OCI-LY7 (cell line): ENCODE results near the gene CISD3. TPM values are rescaled to one million over a fixed set of nuclear protein-coding genes. Genes with fewer than 3 reads are reported as not detected.

Experiments
- BruUV-seq: library from RNA; stranded (reverse); fragments of 400-500 nt; replicated peaks from 2 replicates; lab custom pipeline; 2021; lab: Mats Ljungman, UMichigan
- CTCF ChIA-PET: fragments of 300-600 bp; sonication (Branson Sonifier 250); formaldehyde crosslinking; loops from one replicate; lab custom pipeline; 2022; ENCODE audit warnings: antibody characterized with exemption; ENCODE audit not compliant: unreplicated experiment; lab: Charles Lee
- POLR2A ChIA-PET: fragments of 300-600 bp; sonication (Branson Sonifier 250); formaldehyde crosslinking; loops from one replicate; lab custom pipeline; 2022; ENCODE audit warnings: antibody characterized with exemption; lab: Charles Lee
- DNase-seq: peaks from one replicate; pipeline ENCODE4 v3.0.0-alpha.2; 2015; ENCODE audit warnings: low spot score
- H2AFZ ChIP-seq: fragments of 200-600 bp; sonication (generic), shearing (Covaris generic); 2 replicates; pipeline ENCODE4 v1.6.1; 2014; ENCODE audit warnings: mild to moderate bottlenecking, antibody characterized with exemption, low read length, moderate library complexity
- H3K27ac ChIP-seq: fragments of 200-600 bp; sonication (generic); 2 replicates; pipeline ENCODE4 v1.5.1; 2014; ENCODE audit warnings: mixed run types, low read depth, mild to moderate bottlenecking, moderate library complexity, low read length, inconsistent platforms; ENCODE audit not compliant: poor library complexity, severe bottlenecking
- H3K36me3 ChIP-seq: fragments of 200-600 bp; sonication (generic); 2 replicates; pipeline ENCODE4 v1.6.1; 2014; ENCODE audit warnings: mild to moderate bottlenecking, antibody characterized with exemption, low read length, moderate library complexity, mixed read lengths; ENCODE audit not compliant: insufficient read depth
- H3K4me1 ChIP-seq: fragments of 200-600 bp; sonication (generic); 2 replicates; pipeline ENCODE4 v1.5.1; 2014; ENCODE audit warnings: mild to moderate bottlenecking, low read length; ENCODE audit not compliant: insufficient read depth, poor library complexity, severe bottlenecking
- H3K4me2 ChIP-seq: fragments of 200-600 bp; sonication (generic); 2 replicates; pipeline ENCODE4 v1.6.1; 2014; ENCODE audit warnings: mild to moderate bottlenecking, low read length
- H3K4me3 ChIP-seq: fragments of 200-600 bp; sonication (generic); 2 replicates; pipeline ENCODE4 v1.5.1; 2014; ENCODE audit warnings: mild to moderate bottlenecking, low read depth, low read length; ENCODE audit not compliant: poor library complexity, severe bottlenecking
- H3K79me2 ChIP-seq: fragments of 200-600 bp; sonication (generic); 2 replicates; pipeline ENCODE4 v1.6.1; 2016; ENCODE audit warnings: low read depth, mild to moderate bottlenecking, low read length, moderate library complexity, mixed read lengths; ENCODE audit not compliant: insufficient read depth
- H3K9me2 ChIP-seq: fragments of 200-600 bp; sonication (generic); 2 replicates; pipeline ENCODE4 v1.6.1; 2016; ENCODE audit warnings: mild to moderate bottlenecking, low read length, mixed read lengths; ENCODE audit not compliant: insufficient read depth
- H3K9me3 ChIP-seq: fragments of 200-600 bp; sonication (generic); 2 replicates; pipeline ENCODE4 v1.6.1; 2014; ENCODE audit warnings: mild to moderate bottlenecking, mixed run types, low read length, mixed read lengths
- H4K20me1 ChIP-seq: fragments of 200-600 bp; sonication (generic); 2 replicates; pipeline ENCODE4 v1.6.1; 2014; ENCODE audit warnings: mild to moderate bottlenecking, antibody characterized with exemption, low read length, moderate library complexity, mixed read lengths; ENCODE audit not compliant: insufficient read depth
- EZH2phosphoT487 ChIP-seq: fragments of 200-600 bp; sonication (generic); IDR thresholded peaks from 2 replicates; pipeline ENCODE4 v1.6.1; 2018; ENCODE audit warnings: low read depth, borderline replicate concordance, mild to moderate bottlenecking, mixed run types, antibody characterized with exemption, low read length, moderate library complexity, mixed read lengths
- intact Hi-C: fragments of 100-400 bp; cut with micrococcal nuclease; formaldehyde crosslinking; loops from one replicate; pipeline ENCODE4 v1.10.0; 2022; ENCODE audit not compliant: unreplicated experiment
- total RNA-seq, 2 experiments: library from RNA; depleted of rRNA in 1 of 2; stranded (reverse); fragments of >200 nt in 1 of 2; shearing (Covaris generic) in 1 of 2; gene quantifications; 2 replicates each; pipeline ENCODE4 v1.2.3, GENCODE V29; 2014 to 2022
- TF ChIP-seq, protein P1 (sequence below): fragments of 200-600 bp; sonication (generic); conservative IDR thresholded peaks from 2 replicates; pipeline ENCODE4 v1.5.1; 2014; ENCODE audit warnings: mild to moderate bottlenecking, antibody characterized with exemption, low read length, moderate library complexity, mixed read lengths

The CISD3 gene
- total RNA-seq, 2 experiments from 2014 or later: 13.4 to 25.1 TPM

GRCh38 chr17:38709104-38709820 is 20.9 kb upstream of the CISD3 start:
- peaks cover 12% of the 10 kb centered on the region; the same call in 1 of the 2 replicates for H4K20me1 ChIP-seq
- H3K9me2 ChIP-seq: no peaks in the 10 kb centered on the region
- H3K4me1 ChIP-seq: peaks cover 15% of the 10 kb centered on the region
- no peak overlapping the region for H3K27ac ChIP-seq
- no peaks in the 10 kb centered on the region for H3K9me3 ChIP-seq
- peaks cover 28% of the 10 kb centered on the region for H3K79me2 ChIP-seq
- TF ChIP-seq EZH2phosphoT487: no peak
- TF ChIP-seq, protein P1, sequence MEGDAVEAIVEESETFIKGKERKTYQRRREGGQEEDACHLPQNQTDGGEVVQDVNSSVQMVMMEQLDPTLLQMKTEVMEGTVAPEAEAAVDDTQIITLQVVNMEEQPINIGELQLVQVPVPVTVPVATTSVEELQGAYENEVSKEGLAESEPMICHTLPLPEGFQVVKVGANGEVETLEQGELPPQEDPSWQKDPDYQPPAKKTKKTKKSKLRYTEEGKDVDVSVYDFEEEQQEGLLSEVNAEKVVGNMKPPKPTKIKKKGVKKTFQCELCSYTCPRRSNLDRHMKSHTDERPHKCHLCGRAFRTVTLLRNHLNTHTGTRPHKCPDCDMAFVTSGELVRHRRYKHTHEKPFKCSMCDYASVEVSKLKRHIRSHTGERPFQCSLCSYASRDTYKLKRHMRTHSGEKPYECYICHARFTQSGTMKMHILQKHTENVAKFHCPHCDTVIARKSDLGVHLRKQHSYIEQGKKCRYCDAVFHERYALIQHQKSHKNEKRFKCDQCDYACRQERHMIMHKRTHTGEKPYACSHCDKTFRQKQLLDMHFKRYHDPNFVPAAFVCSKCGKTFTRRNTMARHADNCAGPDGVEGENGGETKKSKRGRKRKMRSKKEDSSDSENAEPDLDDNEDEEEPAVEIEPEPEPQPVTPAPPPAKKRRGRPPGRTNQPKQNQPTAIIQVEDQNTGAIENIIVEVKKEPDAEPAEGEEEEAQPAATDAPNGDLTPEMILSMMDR: no peak
- H2AFZ ChIP-seq: no peak overlapping the region
- BruUV-seq: no TSS peak
- ChIA-PET CTCF (no interaction called here), POLR2A (interaction anchor here (1.1 kb wide), 1 partner anchor 15 kb away, joined by 3 read pairs; no protein-coding TSS in a partner anchor)
- DNase-seq: no peak
- no peak overlapping the region for H3K4me2 ChIP-seq
- intact Hi-C loops: no loop called here
- H3K36me3 ChIP-seq: peaks cover 73% of the 10 kb centered on the region
- H3K4me3 ChIP-seq: no peak overlapping the region

DNA sequence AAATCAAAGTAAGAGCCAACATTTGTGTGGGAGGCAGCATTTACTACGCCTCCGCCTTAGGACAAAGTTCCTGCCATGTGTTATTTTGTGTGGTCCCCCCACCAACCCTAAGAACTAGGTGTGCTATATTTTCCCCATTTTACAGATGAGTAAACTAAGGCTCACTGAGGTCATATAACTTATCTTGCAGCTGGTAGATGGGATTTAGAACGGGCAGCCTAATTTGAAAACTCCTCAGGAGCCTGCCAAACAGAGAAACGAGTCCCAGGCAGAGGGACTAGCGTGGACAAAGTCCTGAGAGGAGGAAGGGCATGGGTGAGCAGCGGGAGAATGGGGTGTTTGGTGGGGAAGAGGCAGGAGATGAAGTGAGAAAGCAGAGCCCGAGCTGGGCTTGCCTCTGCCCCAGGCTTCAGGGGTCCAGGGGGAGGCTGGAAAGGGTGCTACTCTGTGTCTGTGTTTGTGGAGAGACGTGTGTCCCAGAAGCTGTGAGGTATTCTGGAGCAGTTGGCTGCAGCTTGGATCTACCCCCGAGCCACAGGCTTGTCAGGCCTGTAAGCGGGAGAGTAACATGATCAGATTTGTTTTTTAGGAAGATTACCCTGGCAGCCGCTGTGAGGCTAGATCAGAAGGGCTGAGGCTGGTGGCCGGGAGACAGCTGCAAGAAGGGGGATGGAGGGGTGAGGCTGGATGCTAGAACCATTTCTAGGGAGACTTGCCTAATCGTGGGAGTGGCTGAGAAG is 20.1 kb upstream of the CISD3 start:
- no peak overlapping the region for H3K4me3 ChIP-seq
- no peaks in the 10 kb centered on the region for H3K9me2 ChIP-seq
- no TSS peak for BruUV-seq
- no peak for DNase-seq
- TF ChIP-seq EZH2phosphoT487: no peak
- TF ChIP-seq, protein P1: no peak
- peaks cover 12% of the 10 kb centered on the region; the same call in 1 of the 2 replicates for H4K20me1 ChIP-seq
- peaks cover 16% of the 10 kb centered on the region for H3K4me1 ChIP-seq
- ChIA-PET POLR2A (interaction anchor here (1.1 kb wide), 1 partner anchor 16 kb away, joined by 3 read pairs; no protein-coding TSS in a partner anchor), CTCF (no interaction called here)
- no peak overlapping the region for H3K27ac ChIP-seq
- H2AFZ ChIP-seq: no peak overlapping the region
- no peaks in the 10 kb centered on the region for H3K9me3 ChIP-seq
- peaks cover 78% of the 10 kb centered on the region for H3K36me3 ChIP-seq
- H3K4me2 ChIP-seq: no peak overlapping the region
- intact Hi-C loops: no loop called here
- peaks cover 28% of the 10 kb centered on the region for H3K79me2 ChIP-seq
